ENCODE data around the gene ITGA2B.

Gene ITGA2B

GRCh38 chr17:44323359-44324091 lies 65.9 kb downstream of the ITGA2B start:
- Histone ChIP-seq H3K27ac (ENCODE audit: low read length) (no peak overlapping the region), H3K79me2 (ENCODE audit: low read length) (peaks cover 33% of the 10 kb centered on the region)

GRCh38 chr17:44322236-44322895 lies 67.1 kb downstream of the ITGA2B start:
- H3K79me2 ChIP-seq (ENCODE audit: low read length): peaks cover 33% of the 10 kb centered on the region
- H3K9me3 ChIP-seq (ENCODE audit: insufficient read depth, low read length): no peaks in the 10 kb centered on the region
- H4K20me1 ChIP-seq (ENCODE audit: insufficient read depth, low read length): no peaks in the 10 kb centered on the region
- no peaks in the 10 kb centered on the region for H3K27me3 ChIP-seq (ENCODE audit: low read depth, low read length)
- H3K4me1 ChIP-seq (ENCODE audit: low read length): peaks cover 9% of the 10 kb centered on the region
- H3K36me3 ChIP-seq (replicated peaks; ENCODE audit: low read depth, low read length): peaks cover 19% of the 10 kb centered on the region
- H2AFZ ChIP-seq (ENCODE audit: low read depth, low read length): no peak overlapping the region
- TF ChIP-seq CTCF (IDR thresholded peaks at IDR 0.05; ENCODE audit: low read depth, low read length): no peak
- no peak for TF ChIP-seq EZH2phosphoT487 (IDR thresholded peaks at IDR 0.05; ENCODE audit: low read depth)
- H3K9ac ChIP-seq (ENCODE audit: low read length): no peak overlapping the region
- H3K4me3 ChIP-seq (ENCODE audit: low read length): no peak overlapping the region
- no peak overlapping the region for H3K27ac ChIP-seq (ENCODE audit: low read length)
- H3K4me2 ChIP-seq (ENCODE audit: low read length): no peak overlapping the region

More at GRCh38 chr17:44323359-44324091, 65.9 kb downstream of the ITGA2B start:
- Histone ChIP-seq H3K9ac (ENCODE audit: low read length) (peak overlapping the region; percentile 92), H3K27me3 (ENCODE audit: low read depth, low read length) (no peaks in the 10 kb centered on the region), H3K36me3 (replicated peaks; ENCODE audit: low read depth, low read length) (peaks cover 19% of the 10 kb centered on the region), H4K20me1 (ENCODE audit: insufficient read depth, low read length) (no peaks in the 10 kb centered on the region), H3K9me3 (ENCODE audit: insufficient read depth, low read length) (no peaks in the 10 kb centered on the region), H3K4me1 (ENCODE audit: low read length) (peaks cover 17% of the 10 kb centered on the region), H2AFZ (ENCODE audit: low read depth, low read length) (no peak overlapping the region), H3K4me2 (ENCODE audit: low read length) (peak overlapping the region; percentile 93), H3K4me3 (ENCODE audit: low read length) (peak overlapping the region; percentile 87)
- TF ChIP-seq CTCF (IDR thresholded peaks at IDR 0.05; ENCODE audit: low read depth, low read length) (no peak), EZH2phosphoT487 (IDR thresholded peaks at IDR 0.05; ENCODE audit: low read depth) (no peak)

All from OCI-LY3 (cell line).